SK-N-SH (cell line): Measurements from ENCODE around the gene XRN1. TPM values are rescaled to one million over a fixed set of nuclear protein-coding genes. Genes with fewer than 3 reads are reported as not detected.
"Not testable (repeated sequence)": the region's sequence is repeated elsewhere in the genome, so short reads cannot be mapped to it uniquely, and the experiment has no call there.

Experiments used
- CTCF ChIA-PET: fragments of 300-600, 350-600 bp; formaldehyde crosslinking; extraction: SDS; loops from one replicate; lab custom pipeline; 2021; lab: Yijun Ruan, JAX
- POLR2A ChIA-PET: fragments of 350-600 bp; sonication (Branson Sonifier 250); formaldehyde crosslinking; extraction: SDS; loops from one replicate; lab custom pipeline; 2020; ENCODE audit warnings: antibody characterized with exemption, inconsistent platforms; lab: Yijun Ruan, JAX
- DNase-seq: peaks from one replicate; pipeline ENCODE4 v3.0.0; 2012
- H2AFZ ChIP-seq: fragments of 200-600 bp; sonication (generic); 2 replicates; pipeline ENCODE4 v1.8.1; 2016; ENCODE audit warnings: antibody characterized with exemption, mild to moderate bottlenecking, low read depth
- H3F3A ChIP-seq: fragments of 200-600 bp; sonication (generic); replicated peaks from 2 replicates; pipeline ENCODE3; 2016; ENCODE audit warnings: antibody characterized with exemption, mild to moderate bottlenecking; ENCODE audit not compliant: insufficient read depth
- H3K27ac ChIP-seq, 2 experiments: fragments of 200-500 bp in 1 of 2; fragments of 200-600 bp in 1 of 2; sonication (Bioruptor generic) in 1 of 2; sonication (generic), shearing (Covaris generic) in 1 of 2; 2 replicates each; pipeline versions ENCODE4 v1.5.1 to v1.6.1; 2014 to 2016; ENCODE audit warnings: low read depth in 2 of 2, inconsistent platforms in 1 of 2, low read length in 1 of 2, mild to moderate bottlenecking in 1 of 2, mixed read lengths in 1 of 2
- H3K27me3 ChIP-seq: fragments of 200-600 bp; sonication (generic), shearing (Covaris generic); 2 replicates; pipeline ENCODE4 v1.6.1; 2016; ENCODE audit warnings: mixed run types; ENCODE audit not compliant: insufficient read depth
- H3K36me3 ChIP-seq, 2 experiments: fragments of 200-500 bp in 1 of 2; fragments of 200-600 bp in 1 of 2; sonication (Bioruptor generic) in 1 of 2; sonication (generic) in 1 of 2; replicated peaks in 1 of 2; 2 replicates each; pipeline versions ENCODE3 to v1.5.1; 2014 to 2016; ENCODE audit warnings: low read length in 1 of 2, mild to moderate bottlenecking in 1 of 2; ENCODE audit not compliant: insufficient read depth in 2 of 2, control insufficient read depth in 1 of 2
- H3K4me1 ChIP-seq, 2 experiments: fragments of 200-500 bp in 1 of 2; fragments of 200-600 bp in 1 of 2; sonication (Bioruptor generic) in 1 of 2; sonication (generic), shearing (Covaris generic) in 1 of 2; 2 replicates each; pipeline versions ENCODE4 v1.5.1 to v1.6.1; 2014 to 2016; ENCODE audit warnings: low read depth in 1 of 2, low read length in 1 of 2, mixed run types in 1 of 2; ENCODE audit not compliant: insufficient read depth in 2 of 2, control insufficient read depth in 1 of 2
- H3K4me2 ChIP-seq: fragments of 200-600 bp; sonication (generic), shearing (Covaris generic); 2 replicates; pipeline ENCODE4 v1.6.1; 2017; ENCODE audit warnings: mixed run types
- H3K4me3 ChIP-seq, 2 experiments: fragments of 200-500 bp in 1 of 2; fragments of 200-600 bp in 1 of 2; sonication (Bioruptor generic) in 1 of 2; sonication (generic), shearing (Covaris generic) in 1 of 2; 2 replicates each; pipeline versions ENCODE4 v1.5.1 to v1.8.1; 2014 to 2016; ENCODE audit warnings: low read depth in 2 of 2, inconsistent platforms in 1 of 2, low read length in 1 of 2, mild to moderate bottlenecking in 1 of 2, mixed read lengths in 1 of 2, moderate library complexity in 1 of 2
- H3K79me2 ChIP-seq: fragments of 200-600 bp; sonication (generic); 2 replicates; pipeline ENCODE4 v1.8.1; 2017; ENCODE audit warnings: mild to moderate bottlenecking; ENCODE audit not compliant: insufficient read depth
- H3K9ac ChIP-seq: fragments of 200-600 bp; sonication (generic); 2 replicates; pipeline ENCODE4 v1.6.1; 2017; ENCODE audit warnings: mixed run types
- H3K9me2 ChIP-seq: fragments of 200-600 bp; sonication (generic); 2 replicates; pipeline ENCODE4 v1.6.1; 2017; ENCODE audit warnings: mixed run types
- H3K9me3 ChIP-seq: fragments of 200-600 bp; sonication (generic); 2 replicates; pipeline ENCODE4 v1.6.1; 2017; ENCODE audit warnings: mixed run types, mild to moderate bottlenecking, moderate library complexity
- H4K20me1 ChIP-seq: fragments of 200-600 bp; sonication (generic); 2 replicates; pipeline ENCODE4 v1.6.1; 2017; ENCODE audit warnings: mild to moderate bottlenecking, mixed run types; ENCODE audit not compliant: insufficient read depth
- CHD2 ChIP-seq: fragments of 150-350 bp; IDR thresholded peaks from 2 replicates; pipeline ENCODE4 v1.6.1; 2018; ENCODE audit warnings: low read length; ENCODE audit not compliant: partially characterized antibody
- EP300 ChIP-seq, 2 experiments: IDR thresholded peaks; 2 replicates each; pipeline versions ENCODE4 v1.4.0 to v1.6.1; 2012; ENCODE audit warnings: borderline replicate concordance in 1 of 2, low read depth in 1 of 2, low read length in 1 of 2
- FOXJ3 ChIP-seq: sonication (generic); formaldehyde crosslinking; IDR thresholded peaks from 2 replicates; pipeline ENCODE4 v1.5.1; 2020; ENCODE audit warnings: mild to moderate bottlenecking, missing genetic modification reagents
- GABPA ChIP-seq: IDR thresholded peaks from 2 replicates; pipeline ENCODE4 v1.4.0; 2012; ENCODE audit warnings: low read depth, mild to moderate bottlenecking
- MAX ChIP-seq: IDR thresholded peaks from 2 replicates; pipeline ENCODE4 v1.4.0; 2012; ENCODE audit warnings: low read depth
- MEF2A ChIP-seq: IDR thresholded peaks from 2 replicates; pipeline ENCODE4 v1.4.0; 2012; ENCODE audit warnings: low read depth, borderline replicate concordance
- NFIC ChIP-seq: IDR thresholded peaks from 2 replicates; pipeline ENCODE4 v1.4.0; 2012; ENCODE audit warnings: borderline replicate concordance
- NRF1 ChIP-seq: IDR thresholded peaks from 2 replicates; pipeline ENCODE4 v1.6.1; 2012; ENCODE audit warnings: low read depth, mild to moderate bottlenecking, low read length
- RFX5 ChIP-seq: IDR thresholded peaks from 2 replicates; pipeline ENCODE4 v1.6.1; 2012; ENCODE audit warnings: mild to moderate bottlenecking, improper control_type of control experiment, low read length
- TCF12 ChIP-seq: IDR thresholded peaks from 2 replicates; pipeline ENCODE4 v1.4.0; 2012
- TEAD4 ChIP-seq: IDR thresholded peaks from 2 replicates; pipeline ENCODE4 v1.4.0; 2012; ENCODE audit warnings: mild to moderate bottlenecking, borderline replicate concordance; ENCODE audit not compliant: insufficient read depth
- YY1 ChIP-seq: IDR thresholded peaks from 2 replicates; pipeline ENCODE4 v1.4.0; 2012; ENCODE audit warnings: low read depth, mild to moderate bottlenecking
- ZBTB33 ChIP-seq: IDR thresholded peaks from 2 replicates; pipeline ENCODE4 v1.4.0; 2012; ENCODE audit warnings: low read depth, borderline replicate concordance
- WGBS: methylation state at CpG from one replicate; pipeline ENCODE4 v1.1.6; 2017; ENCODE audit warnings: low lambda C conversion rate; 5-methylcytosine and 5-hydroxymethylcytosine counted together
- polyA plus RNA-seq, 3 experiments: library from polyadenylated mRNA; depleted of rRNA; stranded (reverse); fragments of >200 nt; gene quantifications; 2 replicates each; pipeline ENCODE4 v1.2.3, GENCODE V29; 2012

XRN1 gene
- polyA plus RNA-seq, 1 of the 3 experiments (the other 2 are of a cell fraction): 2.7 TPM

DNA sequence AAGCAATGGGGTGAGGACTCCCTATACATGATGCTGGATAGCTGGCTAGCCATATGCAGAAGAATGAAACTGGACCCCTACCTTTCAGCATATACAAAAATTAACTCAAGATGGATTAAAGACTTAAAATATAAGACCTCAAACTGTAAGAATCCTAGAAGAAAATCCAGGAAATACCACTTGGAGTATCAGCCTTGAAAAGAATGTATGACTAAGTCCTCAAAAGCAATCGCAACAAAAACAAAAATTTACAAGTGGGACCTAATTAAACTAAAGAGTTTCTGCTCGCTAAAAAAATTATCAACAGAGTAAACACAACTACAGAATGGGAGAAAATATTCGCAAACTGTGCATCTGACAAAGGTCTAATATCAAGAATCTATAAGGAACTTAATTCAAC lies 94.3 kb downstream of the XRN1 start:
- ChIA-PET CTCF (no interaction called here), POLR2A (no interaction called here)
- TF ChIP-seq NRF1 (no peak), RFX5 (no peak), FOXJ3 (CRISPR knock-in tag) (no peak), EP300 (IDR thresholded peaks at IDR 0.05; ENCODE audit: borderline replicate concordance in 1 of 2, low read depth in 1 of 2, low read length in 1 of 2) (no peak), TCF12 (no peak), ZBTB33 (no peak), MEF2A (no peak), TEAD4 (no peak), CHD2 (no peak), MAX (no peak), NFIC (no peak), GABPA (no peak), YY1 (no peak)
- no peaks in the 10 kb centered on the region for H3K4me1 ChIP-seq
- no peaks in the 10 kb centered on the region for H3K27me3 ChIP-seq
- H3K36me3 ChIP-seq: peaks cover 37 to 84% of the 10 kb centered on the region in 2 experiments
- no peaks in the 10 kb centered on the region for H4K20me1 ChIP-seq
- 93% methylated on average over 3 of the region's 3 CpGs for WGBS
- no peaks in the 10 kb centered on the region for H3K79me2 ChIP-seq
- no peaks in the 10 kb centered on the region for H3K9me2 ChIP-seq
- no peak overlapping the region for H3K4me3 ChIP-seq
- H3K27ac ChIP-seq: no peak overlapping the region
- no peak overlapping the region for H2AFZ ChIP-seq
- H3F3A ChIP-seq: no peaks in the 10 kb centered on the region
- H3K9ac ChIP-seq: no peak overlapping the region
- DNase-seq: no peak
- H3K9me3 ChIP-seq: no peaks in the 10 kb centered on the region
- no peak overlapping the region for H3K4me2 ChIP-seq

DNA sequence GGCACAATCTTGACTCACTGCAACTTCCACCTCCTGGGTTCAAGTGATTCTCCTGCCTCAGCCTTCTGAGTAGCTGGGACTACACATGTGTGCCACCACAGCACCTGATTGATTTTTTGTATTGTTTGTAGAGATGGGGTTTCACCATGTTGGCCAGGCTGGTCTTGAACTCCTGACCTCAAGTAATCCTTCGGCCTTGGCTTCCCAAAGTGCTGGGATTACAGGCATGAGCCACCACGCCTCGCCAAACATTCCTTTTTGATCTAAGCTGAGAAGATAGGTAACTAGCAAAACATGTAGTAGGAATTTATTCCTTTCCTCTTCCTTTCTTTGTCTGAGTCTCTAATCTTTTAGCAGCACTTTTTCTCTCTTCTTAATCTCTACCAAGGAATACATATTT lies 95.1 kb downstream of the XRN1 start:
- CTCF ChIA-PET, H3K27me3 ChIP-seq, H2AFZ ChIP-seq, H3K79me2 ChIP-seq, H4K20me1 ChIP-seq, H3K9ac ChIP-seq, H3K4me3 ChIP-seq, H3K27ac ChIP-seq, H3K9me2 ChIP-seq, POLR2A ChIA-PET, H3F3A ChIP-seq, DNase-seq, H3K4me2 ChIP-seq, H3K9me3 ChIP-seq, H3K4me1 ChIP-seq: not testable (repeated sequence)
- WGBS: 93% methylated on average over 3 of the region's 3 CpGs
- H3K36me3 ChIP-seq: peaks cover 33 to 84% of the 10 kb centered on the region in 2 experiments
